Stimulated activated CD8-positive, alpha-beta memory T cell treated with anti-CD3 and anti-CD28 coated beads, Interleukin-4, amount 100 ng/mL, for 24 hours (primary cell): ENCODE data around the gene OPCML.

Source experiments
- DNase-seq: peaks from one replicate; pipeline ENCODE4 v3.0.0-alpha.2; 2020; ENCODE audit warnings: low read depth

Gene OPCML

GRCh38 chr11:133531971-133532651 lies at the start of gene OPCML:
OPCML (minus strand) TSS chr11:133532501.
- DNase-seq = no peak

DNA sequence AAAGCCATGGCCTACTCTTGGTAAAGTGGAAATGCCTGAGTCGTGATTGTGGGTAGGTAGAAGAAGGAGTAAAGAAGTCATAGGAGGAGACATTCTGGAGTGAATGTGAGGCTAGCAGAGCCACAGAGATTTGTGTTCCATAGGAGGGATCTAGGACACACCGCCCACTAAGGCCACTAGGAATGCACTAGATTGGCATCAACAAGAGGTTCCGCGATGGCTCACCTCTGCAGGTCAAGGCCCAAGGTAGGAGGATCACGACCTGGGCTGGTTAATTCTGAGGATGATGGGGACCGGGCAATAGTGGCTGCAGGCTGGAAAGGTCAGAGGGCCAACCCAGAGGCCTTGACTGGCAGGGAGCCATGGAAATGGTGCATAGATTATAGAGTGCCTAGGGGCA lies 48.8 kb upstream of the OPCML start:
- DNase-seq = no peak

DNA sequence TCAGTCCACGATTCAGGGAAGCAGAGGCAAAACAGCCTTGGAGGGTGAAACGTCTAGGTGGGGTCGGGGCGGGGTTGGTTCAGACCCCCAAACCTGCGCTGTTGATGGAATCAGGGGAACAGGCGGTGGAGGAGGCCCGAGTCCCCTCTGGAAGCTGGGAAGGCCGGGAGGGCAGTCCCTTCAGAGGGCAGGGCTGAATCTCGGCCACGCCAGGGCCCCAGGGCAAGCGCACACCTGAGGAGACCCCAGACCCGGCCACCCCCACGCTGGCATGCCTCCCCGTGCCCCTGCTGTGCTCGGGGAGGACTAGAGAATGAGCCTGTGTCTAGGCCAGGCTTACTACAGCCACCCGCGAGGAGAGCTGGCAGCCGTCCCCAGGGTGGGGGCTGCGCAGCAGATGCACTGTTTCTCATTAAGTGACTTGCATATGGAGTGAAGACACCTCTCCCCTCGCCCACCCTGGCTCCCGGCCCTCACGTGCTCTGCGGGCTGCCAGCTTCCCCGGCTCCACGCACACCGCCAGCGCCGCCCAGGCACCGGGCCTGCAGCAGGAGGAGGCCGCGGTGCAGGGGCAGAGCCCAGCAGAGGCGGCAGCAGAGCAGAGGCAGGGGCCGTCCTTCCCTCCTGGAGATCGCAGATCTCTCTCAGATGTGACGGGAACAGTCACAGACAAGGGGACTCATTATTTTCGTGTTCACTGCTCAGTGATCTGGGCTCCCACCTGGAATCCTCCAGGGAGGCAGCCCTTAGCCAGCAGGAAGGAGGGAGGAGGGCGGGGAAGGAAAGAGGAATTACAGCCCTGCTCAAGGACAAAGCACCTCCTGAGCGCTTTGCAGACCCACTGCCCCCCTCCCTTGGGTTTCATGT lies 47.1 kb upstream of the OPCML start:
- DNase-seq = no peak

DNA sequence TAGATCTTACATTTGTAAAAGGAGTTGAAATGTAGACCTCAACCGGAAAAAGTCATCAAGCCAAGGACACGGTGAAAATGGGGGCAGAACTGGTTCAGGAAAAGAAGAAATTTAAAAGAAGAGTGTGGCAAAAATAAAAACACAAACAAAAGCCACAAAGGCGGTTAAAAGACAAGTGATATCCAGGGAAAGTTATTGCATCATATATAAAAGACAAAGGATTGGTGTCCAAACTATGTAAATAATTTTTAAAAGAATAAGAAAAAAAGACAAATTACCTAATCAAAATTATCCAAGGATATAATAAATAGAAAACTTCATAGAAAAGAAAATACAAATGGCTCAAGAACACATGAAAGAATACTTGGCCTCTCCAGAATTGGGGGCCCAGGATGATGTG lies 45.1 kb upstream of the OPCML start:
- no peak for DNase-seq

DNA sequence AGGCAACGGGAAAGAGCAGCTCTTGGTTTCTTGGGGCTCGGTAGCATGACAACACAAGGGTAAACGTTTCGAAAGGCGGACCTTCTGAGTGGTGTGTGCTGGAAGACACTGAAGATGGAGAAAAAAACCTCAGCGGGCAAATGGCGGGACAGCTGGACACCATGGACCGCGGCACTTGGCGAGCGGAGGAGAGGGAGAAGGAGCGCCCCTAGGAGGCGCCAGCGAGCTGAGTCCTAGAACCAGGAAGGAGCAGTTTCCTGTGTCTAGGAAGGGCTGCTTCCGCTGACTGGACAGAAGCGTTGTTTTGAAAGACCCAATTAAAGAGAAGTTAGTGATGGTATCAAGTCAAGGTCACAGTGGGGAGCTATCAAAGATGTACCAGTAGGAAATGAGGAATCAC lies 44.0 kb upstream of the OPCML start:
- DNase-seq = no peak

DNA sequence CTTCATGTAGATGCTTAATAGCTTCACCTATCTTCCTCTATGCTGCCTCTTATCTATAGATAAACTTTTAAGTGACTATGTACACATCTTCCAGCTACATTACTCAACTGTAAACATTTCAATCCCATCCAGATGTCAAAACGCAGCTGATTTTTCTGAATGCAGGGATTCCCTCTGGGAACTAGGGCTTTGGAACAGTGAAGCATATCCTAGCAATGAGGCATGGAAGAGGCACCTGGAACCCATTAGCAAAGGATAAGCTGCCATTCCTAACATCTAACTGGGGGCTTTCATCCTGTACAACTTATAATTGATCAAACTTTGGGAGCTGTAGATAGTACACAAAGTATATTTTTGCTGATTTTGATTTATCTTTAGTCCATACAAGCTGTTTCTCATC lies 40.8 kb upstream of the OPCML start:
- no peak for DNase-seq

- no peak for DNase-seq
These were observed 38.1 kb upstream of the OPCML start for GRCh38 chr11:133570376-133570775.

DNA sequence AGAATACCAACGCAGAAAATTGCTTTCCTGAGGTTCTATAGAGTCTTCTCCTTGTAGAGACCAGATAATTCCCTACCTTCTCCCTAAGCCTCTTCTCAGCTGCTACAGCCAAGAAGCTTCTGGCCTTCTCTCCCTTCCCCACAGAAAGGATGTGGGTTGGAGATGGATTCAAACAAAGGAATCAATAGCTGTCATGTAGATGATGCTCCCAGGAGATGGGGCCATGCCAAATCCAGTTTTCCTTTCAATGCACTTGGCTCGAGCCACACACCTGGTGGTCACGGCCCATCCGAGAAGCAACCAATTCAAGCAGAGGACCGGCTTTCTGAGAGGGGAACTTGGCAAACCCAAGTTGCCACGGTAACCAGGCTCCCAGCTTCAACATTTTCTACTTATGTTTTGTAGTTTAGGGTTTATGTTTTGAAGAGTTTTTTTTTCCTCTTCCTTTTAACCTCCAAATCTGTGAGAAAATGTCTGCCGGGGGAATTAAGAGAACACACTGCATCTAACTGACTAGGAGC lies 31.3 kb upstream of the OPCML start:
- no peak for DNase-seq

DNA sequence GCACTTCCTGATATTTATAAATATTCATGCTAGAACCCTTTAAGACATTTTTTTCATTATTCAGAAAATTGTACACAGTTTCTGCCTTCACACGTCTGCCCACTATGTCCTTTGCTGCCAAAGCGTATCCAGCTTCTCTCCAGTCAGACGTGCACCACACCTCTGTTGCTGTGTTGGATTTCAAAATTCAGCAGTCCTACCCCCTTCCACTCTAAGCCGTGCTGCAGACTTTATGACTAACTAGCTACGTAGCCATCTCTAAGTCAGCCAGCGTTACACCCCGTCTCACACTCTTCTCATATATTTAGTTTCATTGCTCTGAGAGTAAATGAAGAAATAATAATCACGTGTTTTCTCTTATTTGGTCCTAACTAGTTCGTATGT lies 28.2 kb upstream of the OPCML start:
- no peak for DNase-seq

- no peak for DNase-seq
These were observed 27.7 kb upstream of the OPCML start for GRCh38 chr11:133559833-133560471.

DNA sequence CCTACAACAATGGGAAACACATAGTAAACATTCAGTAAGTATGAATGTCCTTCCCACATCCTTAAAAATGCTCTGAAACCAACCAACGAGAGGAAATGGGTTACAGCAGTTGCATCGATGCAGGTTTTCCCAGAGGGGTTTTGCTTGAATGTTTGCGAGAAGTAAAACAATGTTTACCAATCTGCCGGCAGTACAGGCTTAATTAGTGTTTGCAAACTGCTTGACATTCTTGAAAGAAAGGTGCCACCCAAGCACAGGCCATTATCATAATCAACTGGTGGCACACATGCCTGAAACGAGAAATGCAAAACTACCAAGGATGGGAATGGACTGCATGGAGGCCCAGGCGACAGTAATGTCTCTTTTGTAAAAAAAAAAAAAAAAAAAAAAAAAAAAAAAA lies 27.1 kb upstream of the OPCML start:
- DNase-seq = no peak

DNA sequence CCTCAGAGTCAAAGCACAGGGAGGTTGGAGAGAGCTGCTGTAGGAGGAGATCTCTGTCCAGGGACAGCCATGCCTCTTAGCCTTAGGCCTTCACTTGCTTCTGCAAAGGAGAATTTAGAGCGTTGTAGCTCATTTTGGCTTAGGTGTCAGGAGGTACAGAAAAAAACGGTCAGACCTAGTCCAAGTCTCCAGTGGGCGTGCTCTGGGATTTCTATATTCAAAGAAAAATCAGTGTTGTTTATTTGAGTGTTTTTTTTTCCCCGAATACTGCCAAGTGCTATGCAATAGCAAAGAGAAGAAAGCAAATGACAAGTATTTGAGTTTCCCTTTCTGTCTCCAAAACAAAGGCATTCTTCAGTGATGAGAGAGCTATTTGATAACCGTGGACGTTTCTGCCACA lies 22.7 kb upstream of the OPCML start:
- no peak for DNase-seq

DNA sequence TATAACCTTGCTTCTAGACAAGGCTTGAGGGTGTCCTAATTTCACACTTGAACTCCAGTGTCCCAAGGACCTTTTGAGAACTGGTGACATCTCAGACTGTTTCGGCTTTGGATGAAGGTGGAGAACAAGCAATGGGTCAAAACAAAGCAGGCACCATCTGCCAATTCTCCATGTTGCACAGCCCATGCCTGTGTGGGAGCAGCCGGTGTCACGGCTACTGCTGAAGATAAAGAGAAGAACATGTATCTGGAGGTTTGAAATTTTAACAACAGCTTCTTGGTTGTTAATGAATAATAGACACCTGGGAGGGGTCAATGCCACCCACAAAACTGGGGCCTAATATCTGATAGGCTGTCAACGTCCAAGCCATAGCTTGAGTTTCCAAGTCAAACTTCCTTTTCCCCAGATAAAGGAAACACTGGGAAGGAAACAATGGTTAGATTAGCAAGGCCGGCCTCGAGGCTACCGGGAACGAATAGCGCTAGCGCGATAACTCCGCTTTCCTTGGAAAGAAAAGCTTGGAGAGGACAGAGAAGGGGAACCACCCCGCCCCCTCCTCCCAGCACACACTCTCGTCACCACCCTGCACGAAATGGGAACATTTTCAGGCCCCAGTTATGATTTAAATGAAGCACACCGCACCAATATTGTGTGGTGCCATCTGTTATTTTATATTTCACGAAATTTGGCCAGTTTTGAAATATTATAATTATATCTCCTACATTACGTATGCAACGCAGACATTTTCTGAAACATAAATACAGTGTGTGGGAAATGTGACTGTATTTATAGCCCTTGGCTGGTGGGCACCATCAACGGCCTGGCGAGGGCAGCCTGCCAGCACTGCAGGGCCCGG lies 21.8 kb upstream of the OPCML start:
- no peak for DNase-seq

DNA sequence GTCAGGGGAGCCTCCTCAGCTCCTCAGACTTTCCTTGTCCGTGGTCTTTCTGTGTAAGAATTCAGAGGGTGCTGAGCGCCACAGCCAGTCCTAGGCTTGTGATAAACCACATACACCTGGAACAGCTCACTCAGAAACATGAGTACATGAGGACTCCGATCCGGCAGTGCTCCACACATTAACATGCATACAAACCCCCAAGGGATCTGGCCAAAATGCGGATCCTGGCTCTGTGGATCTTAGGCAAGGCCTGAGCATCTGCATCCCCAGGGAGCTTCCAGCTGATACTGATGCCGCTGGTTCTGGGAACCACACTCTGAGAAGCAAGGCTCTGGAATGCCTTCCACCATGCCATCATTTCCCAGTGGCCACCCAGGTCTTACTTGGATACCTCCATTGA lies 20.6 kb upstream of the OPCML start:
- no peak for DNase-seq

DNA sequence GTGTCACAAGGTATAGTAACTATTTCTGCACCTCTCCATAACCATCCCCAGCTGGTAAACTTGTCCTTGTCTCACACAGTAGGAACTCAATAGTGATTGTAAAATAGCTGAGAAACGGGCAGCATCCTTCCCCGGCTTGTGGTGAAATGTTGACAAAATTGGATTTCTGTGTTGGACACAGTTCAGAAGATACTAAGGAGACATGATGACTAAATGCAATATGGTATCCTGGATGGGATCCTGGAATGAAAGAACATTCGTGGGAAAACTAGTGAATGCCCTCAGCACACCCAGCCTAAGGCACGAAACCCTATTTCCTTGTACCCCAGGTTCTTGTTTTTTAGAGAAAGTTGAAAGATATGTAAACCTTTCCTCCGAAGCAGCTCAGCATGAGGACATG lies 18.8 kb upstream of the OPCML start:
- DNase-seq = no peak

DNA sequence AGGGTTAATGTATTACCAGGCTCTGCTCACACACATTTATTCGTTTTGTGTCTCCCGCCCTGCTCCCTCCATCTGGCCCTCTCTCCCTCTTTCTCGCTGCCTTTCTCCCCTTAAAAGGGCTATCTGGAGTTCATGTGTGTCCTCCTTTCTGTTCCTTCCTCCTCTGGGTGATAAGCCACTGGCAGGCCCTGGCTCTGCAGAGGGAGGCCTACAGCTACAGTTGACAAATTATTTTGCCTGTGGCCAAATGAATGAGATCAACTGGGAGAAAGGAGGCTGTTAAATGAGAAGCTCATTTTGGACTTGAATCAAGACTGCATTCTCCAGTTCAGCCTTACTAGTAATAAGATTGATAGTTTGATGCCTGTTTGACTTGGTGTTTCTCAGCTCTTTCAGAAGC lies 17.5 kb upstream of the OPCML start:
- DNase-seq = no peak

- no peak for DNase-seq
These were observed 16.3 kb upstream of the OPCML start for GRCh38 chr11:133548641-133549040.

DNA sequence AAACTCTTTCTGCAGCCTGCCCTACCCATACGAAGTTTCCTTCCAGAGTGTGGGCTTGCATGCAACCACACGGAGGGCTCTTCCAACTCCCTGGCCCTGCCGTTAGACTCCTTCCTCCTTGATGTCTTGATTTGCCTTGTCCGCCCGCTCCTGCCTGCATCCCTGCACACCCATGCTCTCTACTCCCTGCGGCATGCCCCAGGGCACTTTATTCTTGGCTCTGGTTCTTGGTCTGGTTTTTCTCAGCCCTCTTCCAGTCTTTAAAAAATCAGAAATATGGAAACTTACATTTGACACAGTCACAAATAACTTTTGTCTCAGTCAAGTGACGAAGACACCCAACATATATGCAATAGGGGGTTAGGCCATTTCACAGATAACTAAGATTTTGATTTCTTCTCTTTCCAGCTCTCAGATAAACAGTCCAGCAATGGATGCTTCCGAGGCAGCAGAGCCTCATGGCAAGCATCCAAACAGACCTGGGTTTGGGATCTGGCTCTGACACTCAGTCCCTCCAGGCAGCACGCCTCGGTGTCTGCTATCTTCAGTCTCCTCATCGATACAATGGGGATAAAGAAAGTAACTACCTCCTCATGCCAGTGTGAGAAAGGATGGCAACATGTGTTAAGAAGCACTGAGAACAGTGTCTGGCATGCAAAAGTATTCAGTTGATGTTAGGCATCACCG lies 15.7 kb upstream of the OPCML start:
- DNase-seq = no peak

GRCh38 chr11:133545199-133545803 lies 13.0 kb upstream of the OPCML start:
- no peak for DNase-seq

DNA sequence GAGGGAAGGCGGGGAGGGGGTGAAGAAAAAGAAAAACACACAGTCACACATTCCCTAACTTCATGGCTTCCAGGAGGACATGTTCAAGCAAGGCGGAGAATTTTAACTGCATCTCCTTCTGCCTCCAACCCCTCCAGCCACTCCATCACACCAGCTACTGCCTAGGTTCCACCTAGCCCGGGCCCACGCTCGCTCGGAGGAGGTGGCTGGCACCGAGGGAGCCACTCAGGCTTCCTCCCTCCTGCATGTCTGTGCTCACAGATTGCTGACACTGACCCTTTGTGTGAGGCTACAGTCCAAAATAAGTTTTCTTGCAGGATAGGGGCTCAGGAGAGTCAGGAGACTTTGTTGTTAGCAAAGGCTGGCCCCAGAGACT lies 9.4 kb upstream of the OPCML start:
- no peak for DNase-seq
